Thyroid gland (tissue), 4 donors: ENCODE measurements around the gene ZFYVE21. TPM values are rescaled to one million over a fixed set of nuclear protein-coding genes. Genes with fewer than 3 reads are reported as not detected.

ENCODE experiments used
- DNase-seq, 2 donors: peaks; one replicate each; pipeline ENCODE4 v3.0.0-alpha.2; 2019
- H3K27ac ChIP-seq, 3 donors: fragments of 200-600 bp; sonication (generic); 1 replicate in 2 of 3; 2 replicates in 1 of 3; pipeline ENCODE4 v1.5.1; 2016 to 2019; ENCODE audit warnings: mild to moderate bottlenecking in 1 of 3, moderate library complexity in 1 of 3
- H3K27me3 ChIP-seq: fragments of 200-600 bp; sonication (generic); one replicate; pipeline ENCODE4 v1.5.1; 2019
- H3K36me3 ChIP-seq, 2 donors: fragments of 200-600 bp; sonication (generic); one replicate each; pipeline ENCODE4 v1.5.1; 2016 to 2019
- H3K4me1 ChIP-seq, 2 donors: fragments of 200-600 bp; sonication (generic); one replicate each; pipeline ENCODE4 v1.5.1; 2017 to 2019
- H3K4me3 ChIP-seq, 3 donors: fragments of 200-600 bp; sonication (generic); replicated peaks in 1 of 3; 1 replicate in 2 of 3; 2 replicates in 1 of 3; pipeline ENCODE4 v1.5.1; 2016; ENCODE audit warnings: mild to moderate bottlenecking in 1 of 3
- H3K9me3 ChIP-seq: fragments of 200-600 bp; sonication (generic); one replicate; pipeline ENCODE4 v1.5.1; 2017
- CTCF ChIP-seq, 6 experiments: fragments of 200-600 bp in 3 of 6; fragments of 450-650 bp in 3 of 6; sonication (generic) in 3 of 6; IDR thresholded peaks; one replicate each; pipeline ENCODE4 v1.5.1; 2016 to 2019; ENCODE audit warnings: antibody characterized with exemption in 6 of 6, mild to moderate bottlenecking in 2 of 6, inconsistent platforms in 1 of 6, moderate library complexity in 1 of 6
- POLR2A ChIP-seq, 2 donors: fragments of 450-650 bp; IDR thresholded peaks; one replicate each; pipeline ENCODE4 v1.6.1; 2017; ENCODE audit warnings: antibody characterized with exemption in 2 of 2, mild to moderate bottlenecking in 2 of 2, moderate library complexity in 1 of 2
- WGBS, 2 donors: methylation state at CpG; one replicate each; pipeline ENCODE4 v1.1.5; 2017; 5-methylcytosine and 5-hydroxymethylcytosine counted together
- intact Hi-C: fragments of 100-400 bp; cut with DNase I; formaldehyde crosslinking; loops from one replicate; pipeline ENCODE4 v1.15.1; 2023
- total RNA-seq, 4 donors: library from RNA; depleted of rRNA; stranded (reverse); fragments of >200 nt; gene quantifications; one replicate each; pipeline ENCODE4 v1.2.3, GENCODE V29; 2016

Gene ZFYVE21
- total RNA-seq, 4 donors from 2014 or later = 113 to 167 (median 131) TPM

- Histone ChIP-seq H3K27ac (peak overlapping the region in 2 of 3 donors; percentile 24 to 94), H3K4me1 (peaks cover 21% of the 10 kb centered on the region in 2 donors), H3K9me3 (no peaks in the 10 kb centered on the region), H3K27me3 (no peaks in the 10 kb centered on the region), H3K4me3 (no peak overlapping the region), H3K36me3 (peaks cover 48 to 55% of the 10 kb centered on the region in 2 donors)
- 92 to 95% methylated on average over 7 to 10 of the region's 10 CpGs for WGBS, 2 donors
- TF ChIP-seq POLR2A (IDR thresholded peaks at IDR 0.05) = no peak
- no peak for TF ChIP-seq CTCF (IDR thresholded peaks at IDR 0.05)
- no peak for DNase-seq
- intact Hi-C loops = no loop called here
Observed at GRCh38 chr14:103746701-103747100, 31.1 kb downstream of the ZFYVE21 start.

- no peaks in the 10 kb centered on the region for H3K9me3 ChIP-seq
- intact Hi-C loops = no loop called here
- no peak overlapping the region for H3K27ac ChIP-seq
- no peak for TF ChIP-seq CTCF (IDR thresholded peaks at IDR 0.05)
- no peak for TF ChIP-seq POLR2A (IDR thresholded peaks at IDR 0.05)
- WGBS, 2 donors = 81 to 93% methylated on average over 5 of the region's 5 CpGs
- H3K36me3 ChIP-seq = peaks cover 46 to 57% of the 10 kb centered on the region in 2 donors
- no peak for DNase-seq
- no peak overlapping the region for H3K4me3 ChIP-seq
- peaks cover 4 to 5% of the 10 kb centered on the region in 2 donors for H3K4me1 ChIP-seq
- no peaks in the 10 kb centered on the region for H3K27me3 ChIP-seq
Observed at GRCh38 chr14:103748534-103748857, 32.9 kb downstream of the ZFYVE21 start.

DNA sequence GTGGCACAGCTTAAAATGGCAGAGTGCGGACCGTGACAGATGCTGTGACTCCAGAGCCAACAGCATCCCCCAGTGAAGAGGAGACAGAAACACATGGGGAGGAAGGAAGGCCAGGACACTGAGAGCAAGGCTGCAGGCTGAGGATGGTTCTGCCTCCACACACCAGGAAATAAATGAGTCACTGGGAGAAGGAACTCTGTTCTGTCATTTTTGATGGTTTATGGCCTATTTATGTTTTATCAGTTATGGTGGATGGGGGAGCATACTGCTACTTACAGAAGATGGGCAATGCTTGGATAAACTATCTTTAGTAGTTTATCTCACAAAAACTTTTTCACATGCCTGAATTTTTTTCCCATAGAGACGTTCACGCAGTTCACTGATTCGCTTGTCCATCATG, 33.8 kb downstream of the ZFYVE21 start:
- Histone ChIP-seq H3K4me3 (no peak overlapping the region), H3K27me3 (no peaks in the 10 kb centered on the region), H3K27ac (no peak overlapping the region), H3K4me1 (no peaks in the 10 kb centered on the region), H3K36me3 (peaks cover 51 to 54% of the 10 kb centered on the region in 2 donors), H3K9me3 (no peaks in the 10 kb centered on the region)
- intact Hi-C loops = no loop called here
- DNase-seq = no peak
- 92 to 95% methylated on average over 5 of the region's 5 CpGs for WGBS, 2 donors
- TF ChIP-seq CTCF (IDR thresholded peaks at IDR 0.05) (no peak), POLR2A (IDR thresholded peaks at IDR 0.05) (no peak)

DNA sequence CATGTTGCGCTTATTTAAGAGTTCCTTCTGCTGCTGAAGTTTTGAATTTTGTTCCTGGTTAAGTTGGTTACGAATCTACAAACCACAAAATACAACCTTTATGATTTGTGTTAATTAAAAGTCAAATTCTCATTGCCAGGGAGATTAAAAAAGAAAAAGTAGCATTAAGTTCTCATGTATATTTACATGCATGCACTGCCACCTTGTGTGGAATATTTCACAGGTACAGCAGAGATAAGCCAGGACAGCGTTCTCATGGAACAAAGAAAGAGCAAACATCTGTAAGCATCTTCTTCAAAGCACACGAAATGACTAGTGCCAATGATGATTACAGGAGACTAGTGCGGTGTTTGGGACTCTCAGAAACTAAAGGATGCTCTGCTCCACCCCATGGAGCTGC, 34.2 kb downstream of the ZFYVE21 start:
- intact Hi-C loops = no loop called here
- Histone ChIP-seq H3K4me1 (no peaks in the 10 kb centered on the region), H3K4me3 (no peak overlapping the region), H3K9me3 (no peaks in the 10 kb centered on the region), H3K27ac (no peak overlapping the region), H3K27me3 (no peaks in the 10 kb centered on the region), H3K36me3 (peaks cover 48 to 50% of the 10 kb centered on the region in 2 donors)
- no peak for TF ChIP-seq POLR2A (IDR thresholded peaks at IDR 0.05)
- no peak for DNase-seq
- WGBS, 2 donors = 91 to 95% methylated on average over 5 of the region's 5 CpGs

DNA sequence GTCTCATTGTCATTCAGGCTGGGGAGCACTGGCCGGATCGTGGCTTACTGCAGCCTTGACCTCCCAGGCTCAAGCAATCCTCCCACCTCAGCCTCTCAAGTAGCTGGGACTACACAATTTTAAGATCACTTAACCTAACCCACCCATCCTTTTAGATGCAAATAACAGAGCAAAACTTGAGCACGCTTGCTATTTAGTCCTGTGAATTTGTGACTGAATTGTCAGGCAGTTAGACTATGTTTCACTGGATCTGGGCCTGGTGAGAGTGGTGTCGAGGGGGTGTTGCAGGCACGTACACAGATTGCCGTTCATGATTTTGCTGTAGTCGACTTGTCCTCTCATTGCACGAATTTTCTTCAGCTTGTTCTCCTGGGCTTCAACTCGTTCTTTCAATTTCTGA, 38.2 kb downstream of the ZFYVE21 start:
- TF ChIP-seq CTCF (IDR thresholded peaks at IDR 0.05) = no peak
- WGBS, 2 donors = 80 to 84% methylated on average over 9 of the region's 9 CpGs
- peaks cover 21% of the 10 kb centered on the region in 2 donors for H3K36me3 ChIP-seq

DNA sequence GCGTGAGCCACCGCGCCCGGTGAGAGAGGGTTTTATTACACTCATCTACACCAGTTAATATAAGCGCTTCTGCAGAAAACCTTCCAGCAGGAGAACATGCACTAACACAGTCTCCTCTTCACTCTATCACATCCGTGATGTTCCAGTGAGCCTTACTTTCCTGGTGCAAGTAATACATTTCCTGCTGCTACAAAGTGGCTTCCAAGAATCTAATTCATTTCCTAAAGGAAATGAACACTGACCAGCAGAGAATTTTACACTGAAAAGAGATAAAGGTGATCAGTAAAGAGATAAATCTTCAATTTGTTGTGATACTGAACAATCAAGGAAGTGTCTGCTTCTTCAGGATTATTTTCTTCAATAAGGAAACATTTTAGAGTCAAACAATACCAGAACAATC, 39.5 kb downstream of the ZFYVE21 start:
- H3K27ac ChIP-seq = no peak overlapping the region
- no peak for DNase-seq
- H3K4me1 ChIP-seq = no peaks in the 10 kb centered on the region
- no peak overlapping the region for H3K4me3 ChIP-seq
- H3K36me3 ChIP-seq = peaks cover 10 to 12% of the 10 kb centered on the region in 2 donors
- no peaks in the 10 kb centered on the region for H3K27me3 ChIP-seq
- WGBS, 2 donors = 80 to 87% methylated on average over 6 of the region's 6 CpGs
- intact Hi-C loops = no loop called here
- TF ChIP-seq CTCF (IDR thresholded peaks at IDR 0.05) (no peak), POLR2A (IDR thresholded peaks at IDR 0.05) (no peak)
- H3K9me3 ChIP-seq = no peaks in the 10 kb centered on the region

More for the DNA sequence above, 38.2 kb downstream of the ZFYVE21 start:
- no peaks in the 10 kb centered on the region for H3K9me3 ChIP-seq
- intact Hi-C loops = no loop called here
- no peaks in the 10 kb centered on the region for H3K4me1 ChIP-seq
- no peak overlapping the region for H3K27ac ChIP-seq
- DNase-seq = no peak
- H3K27me3 ChIP-seq = no peaks in the 10 kb centered on the region
- no peak overlapping the region for H3K4me3 ChIP-seq
